HEK293 (cell line): ENCODE data around the gene RBM34.

Experiments used
- ZBTB8A ChIP-seq: fragments of 450-650 bp; formaldehyde crosslinking; IDR thresholded peaks from 2 replicates; pipeline ENCODE4 v1.5.1; 2016; ENCODE audit warnings: missing biosample characterization, missing genetic modification characterization
- ZNF121 ChIP-seq: fragments of 450-650 bp; formaldehyde crosslinking; IDR thresholded peaks from 2 replicates; pipeline ENCODE4 v1.5.1; 2016; ENCODE audit warnings: missing biosample characterization, missing genetic modification characterization
- TF ChIP-seq, protein P1 (sequence below): fragments of 450-650 bp; formaldehyde crosslinking; IDR thresholded peaks from 2 replicates; pipeline ENCODE4 v1.5.1; 2016; ENCODE audit warnings: missing biosample characterization, missing genetic modification characterization

DNA sequence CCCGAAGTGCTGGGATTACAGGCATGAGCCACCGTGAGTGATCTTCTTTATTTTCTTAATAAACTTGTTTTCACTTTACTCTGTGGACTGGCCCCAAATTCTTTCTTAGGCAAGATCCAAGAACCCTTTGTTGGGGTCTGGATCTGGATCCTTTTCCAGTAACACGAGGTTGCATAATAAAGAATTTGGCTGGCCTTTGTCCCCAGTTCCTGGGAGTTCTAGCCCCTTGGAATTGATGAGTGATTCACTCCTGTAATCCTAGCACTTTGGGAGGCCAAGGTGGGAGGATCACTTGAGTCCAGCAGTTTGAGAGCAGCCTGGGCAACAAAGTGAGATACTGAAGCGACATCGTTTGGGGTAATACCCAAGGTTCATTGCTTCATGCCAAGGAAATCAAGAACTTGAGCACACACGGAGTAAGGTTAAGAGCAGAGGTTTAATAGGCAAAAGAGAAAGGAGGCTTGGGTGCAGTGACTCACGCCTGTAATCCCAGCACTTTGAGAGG is 30.2 kb downstream of the RBM34 start:
- TF ChIP-seq ZBTB8A (tag by site-specific recombination) (no peak), ZNF121 (no peak)
- TF ChIP-seq, protein P1, sequence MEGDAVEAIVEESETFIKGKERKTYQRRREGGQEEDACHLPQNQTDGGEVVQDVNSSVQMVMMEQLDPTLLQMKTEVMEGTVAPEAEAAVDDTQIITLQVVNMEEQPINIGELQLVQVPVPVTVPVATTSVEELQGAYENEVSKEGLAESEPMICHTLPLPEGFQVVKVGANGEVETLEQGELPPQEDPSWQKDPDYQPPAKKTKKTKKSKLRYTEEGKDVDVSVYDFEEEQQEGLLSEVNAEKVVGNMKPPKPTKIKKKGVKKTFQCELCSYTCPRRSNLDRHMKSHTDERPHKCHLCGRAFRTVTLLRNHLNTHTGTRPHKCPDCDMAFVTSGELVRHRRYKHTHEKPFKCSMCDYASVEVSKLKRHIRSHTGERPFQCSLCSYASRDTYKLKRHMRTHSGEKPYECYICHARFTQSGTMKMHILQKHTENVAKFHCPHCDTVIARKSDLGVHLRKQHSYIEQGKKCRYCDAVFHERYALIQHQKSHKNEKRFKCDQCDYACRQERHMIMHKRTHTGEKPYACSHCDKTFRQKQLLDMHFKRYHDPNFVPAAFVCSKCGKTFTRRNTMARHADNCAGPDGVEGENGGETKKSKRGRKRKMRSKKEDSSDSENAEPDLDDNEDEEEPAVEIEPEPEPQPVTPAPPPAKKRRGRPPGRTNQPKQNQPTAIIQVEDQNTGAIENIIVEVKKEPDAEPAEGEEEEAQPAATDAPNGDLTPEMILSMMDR = no peak
